RWPE1 (cell line): Measurements from ENCODE around the gene SRSF9.

Source experiments
- CTCF ChIA-PET: fragments of 350-600 bp; sonication (Branson Sonifier 250); formaldehyde crosslinking; extraction: SDS; loops from one replicate; lab custom pipeline; 2021; lab: Yijun Ruan, JAX
- POLR2A ChIA-PET: fragments of 400-600 bp; formaldehyde crosslinking; extraction: SDS; loops from one replicate; lab custom pipeline; 2020; ENCODE audit warnings: antibody characterized with exemption; ENCODE audit not compliant: low non-redundant PET; lab: Yijun Ruan, JAX
- DNase-seq: peaks from one replicate; pipeline ENCODE4 v3.0.0; 2012; ENCODE audit warnings: low spot score
- H3K27ac ChIP-seq: fragments of 450-650 bp; 2 replicates; pipeline ENCODE4 v1.5.1; 2017
- CTCF ChIP-seq: fragments of 450-650 bp; conservative IDR thresholded peaks from 2 replicates; pipeline ENCODE4 v1.5.1; 2017; ENCODE audit warnings: low read depth, mild to moderate bottlenecking

The SRSF9 gene

DNA sequence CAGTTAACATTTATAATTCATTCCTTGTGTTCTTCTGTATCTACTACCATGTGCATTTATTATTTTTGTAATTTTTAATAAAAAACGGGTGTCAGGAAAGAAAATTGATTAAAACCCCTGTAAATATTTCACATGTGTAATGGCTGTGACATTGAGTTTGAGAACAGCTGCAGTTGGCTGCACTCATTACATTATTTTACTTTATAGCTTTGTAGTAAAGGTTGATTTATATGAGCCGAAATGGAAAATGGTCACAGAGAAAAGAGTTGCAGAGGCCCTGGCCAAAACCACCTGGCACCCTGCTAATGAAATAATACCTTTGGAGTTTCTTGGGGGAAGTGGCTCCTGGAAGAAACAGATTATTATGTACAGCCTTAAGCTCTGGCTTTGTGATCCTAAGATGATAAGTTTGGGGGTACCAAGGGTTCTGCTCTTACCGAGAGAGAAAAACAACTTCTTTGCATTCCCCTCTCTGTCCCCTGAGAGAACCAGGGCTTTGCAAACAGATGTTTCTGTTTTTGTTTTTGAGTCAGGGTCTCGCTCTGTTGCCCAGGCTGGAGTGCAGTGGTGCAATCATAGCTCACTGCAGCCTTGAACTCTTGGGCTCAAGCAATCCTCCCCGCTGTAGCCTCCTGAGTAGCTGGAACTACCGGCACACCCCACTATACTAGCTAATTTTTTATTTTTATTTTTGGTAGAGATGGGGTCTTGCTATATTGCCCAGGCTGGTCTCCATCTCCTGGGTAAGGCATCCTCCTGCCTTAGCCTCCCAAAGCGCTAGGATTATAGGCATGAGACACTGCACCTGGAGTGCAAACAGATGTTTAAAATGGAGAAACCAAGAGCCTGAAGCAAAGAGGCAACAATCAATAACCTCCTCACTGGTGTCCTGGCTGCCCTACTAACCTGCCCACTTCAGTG, 16.7 kb upstream of the SRSF9 start:
- ChIA-PET CTCF (interaction anchor here (1.7 kb wide), 1 partner anchor 9 kb away, joined by 5 read pairs; no protein-coding TSS in a partner anchor), POLR2A (no interaction called here)
- H3K27ac ChIP-seq: no peak overlapping the region

GRCh38 chr12:120483621-120484020, 14.1 kb upstream of the SRSF9 start:
- ChIA-PET POLR2A (interaction anchor here (0.6 kb wide), 1 partner anchor 14 kb away, joined by 3 read pairs; the partner anchor contains the start of gene SRSF9), CTCF (interaction anchor here (0.9 kb wide), 1 partner anchor 16 kb away, joined by 3 read pairs; no protein-coding TSS in a partner anchor)
- no peak for DNase-seq
- H3K27ac ChIP-seq: no peak overlapping the region
- no peak for TF ChIP-seq CTCF

More for the DNA sequence above, 16.7 kb upstream of the SRSF9 start:
- no peak for DNase-seq
- TF ChIP-seq CTCF: no peak

GRCh38 chr12:120481022-120481767, 11.6 kb upstream of the SRSF9 start:
- DNase-seq: no peak
- CTCF ChIA-PET: no interaction called here
- no peak overlapping the region for H3K27ac ChIP-seq
- POLR2A ChIA-PET: no interaction called here
- no peak for TF ChIP-seq CTCF

GRCh38 chr12:120480211-120480610, 10.7 kb upstream of the SRSF9 start:
- POLR2A ChIA-PET: interaction anchor here (0.9 kb wide), 1 partner anchor 14 kb away, joined by 3 read pairs; no protein-coding TSS in a partner anchor
- no peak for TF ChIP-seq CTCF
- H3K27ac ChIP-seq: no peak overlapping the region
- no peak for DNase-seq
- CTCF ChIA-PET: interaction anchor here (0.7 to 1.3 kb wide), 2 partner anchors 10 to 168 kb away, joined by 3 to 4 read pairs; partner anchors contain the start of gene SRSF9

GRCh38 chr12:120479458-120479857, 9.9 kb upstream of the SRSF9 start:
- H3K27ac ChIP-seq: no peak overlapping the region
- DNase-seq: no peak
- ChIA-PET CTCF (interaction anchor here (0.6 to 1.3 kb wide), 2 partner anchors 9 to 166 kb away, joined by 3 to 5 read pairs; partner anchors contain the start of gene SRSF9), POLR2A (interaction anchor here (0.6 kb wide), 1 partner anchor 11 kb away, joined by 3 read pairs; no protein-coding TSS in a partner anchor)
- no peak for TF ChIP-seq CTCF

DNA sequence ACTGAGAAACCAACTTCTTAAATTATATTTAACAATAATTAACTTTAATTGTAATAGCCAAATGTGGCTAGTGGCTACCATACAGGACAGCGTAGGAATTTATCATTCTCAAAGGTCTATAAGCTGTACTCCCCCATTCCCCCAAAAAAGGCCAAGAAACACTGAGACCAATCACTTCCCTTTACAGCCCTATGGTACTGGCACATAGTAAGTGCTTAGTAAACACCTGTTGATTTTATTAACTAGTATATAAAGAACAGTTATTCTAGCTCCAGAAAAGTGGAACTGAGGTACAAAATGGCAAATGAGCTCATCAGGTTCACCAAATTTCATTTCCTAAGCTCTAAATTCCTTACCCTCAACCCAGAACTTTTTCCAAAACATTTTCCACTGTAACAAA, 6.1 kb upstream of the SRSF9 start:
- no peak for TF ChIP-seq CTCF
- ChIA-PET POLR2A (interaction anchor here (0.6 kb wide), 1 partner anchor 83 kb away, joined by 7 read pairs; no protein-coding TSS in a partner anchor), CTCF (interaction anchor here (0.6 kb wide), 1 partner anchor 652 kb away, joined by 4 read pairs; no protein-coding TSS in a partner anchor)
- no peak for DNase-seq
- no peak overlapping the region for H3K27ac ChIP-seq
